ENCODE results near the gene CA5A.
"Not testable (repeated sequence)": the region's sequence is repeated elsewhere in the genome, so short reads cannot be mapped to it uniquely, and the experiment has no call there.

CA5A gene

GRCh38 chr16:87861300-87862099 lies 74.8 kb downstream of the CA5A start:
- H3K27ac ChIP-seq, result not testable (repeated sequence)

- H3K27ac ChIP-seq, result no peak overlapping the region
Observed at GRCh38 chr16:87860553-87861299, 75.6 kb downstream of the CA5A start.

GRCh38 chr16:87858151-87858993 lies 78.0 kb downstream of the CA5A start:
- not testable (repeated sequence) for H3K27ac ChIP-seq

More at GRCh38 chr16:87860553-87861299, 75.6 kb downstream of the CA5A start:
- TF ChIP-seq CTCF (conservative IDR thresholded peaks at IDR 0.05), result no peak

- no peak overlapping the region; the same call in 1 of the 2 replicates for H3K27ac ChIP-seq
- no peak for TF ChIP-seq CTCF (conservative IDR thresholded peaks at IDR 0.05)
Observed at GRCh38 chr16:87856791-87857228, 79.5 kb downstream of the CA5A start.

- TF ChIP-seq CTCF (conservative IDR thresholded peaks at IDR 0.05), result no peak
- H3K27ac ChIP-seq, result peak overlapping the region; percentile 47
Observed at GRCh38 chr16:87855852-87856715, 80.2 kb downstream of the CA5A start.

GRCh38 chr16:87854907-87855683 lies 81.2 kb downstream of the CA5A start:
- TF ChIP-seq CTCF (conservative IDR thresholded peaks at IDR 0.05), result no peak
- H3K27ac ChIP-seq, result peak overlapping the region; percentile 47

GRCh38 chr16:87854053-87854906 lies 82.0 kb downstream of the CA5A start:
- H3K27ac ChIP-seq, result no peak overlapping the region; the same call in 1 of the 2 replicates
- TF ChIP-seq CTCF (conservative IDR thresholded peaks at IDR 0.05), result no peak
